ENCODE results near the gene SIK1. TPM values are rescaled to one million over a fixed set of nuclear protein-coding genes. Genes with fewer than 3 reads are reported as not detected.

The SIK1 gene
- total RNA-seq, 1 experiment from 2014 or later: 1.2 TPM

GRCh38 chr21:43368685-43369084, 58.2 kb downstream of the SIK1 start:
- no peak for DNase-seq
- H3K27ac ChIP-seq: no peak overlapping the region
- H3K9me3 ChIP-seq (replicated peaks): no peaks in the 10 kb centered on the region
- peaks cover 7% of the 10 kb centered on the region; the same call in 1 of the 2 replicates for H3K27me3 ChIP-seq
- peaks cover 20% of the 10 kb centered on the region for H3K4me1 ChIP-seq
- H3K36me3 ChIP-seq: no peaks in the 10 kb centered on the region
- H3K4me3 ChIP-seq: no peak overlapping the region

GRCh38 chr21:43367859-43368258, 59.1 kb downstream of the SIK1 start:
- no peak for DNase-seq
- Histone ChIP-seq H3K4me1 (peaks cover 28% of the 10 kb centered on the region), H3K27ac (no peak overlapping the region), H3K4me3 (no peak overlapping the region), H3K36me3 (no peaks in the 10 kb centered on the region), H3K27me3 (peaks cover 7% of the 10 kb centered on the region; the same call in 1 of the 2 replicates), H3K9me3 (replicated peaks) (no peaks in the 10 kb centered on the region)

DNA sequence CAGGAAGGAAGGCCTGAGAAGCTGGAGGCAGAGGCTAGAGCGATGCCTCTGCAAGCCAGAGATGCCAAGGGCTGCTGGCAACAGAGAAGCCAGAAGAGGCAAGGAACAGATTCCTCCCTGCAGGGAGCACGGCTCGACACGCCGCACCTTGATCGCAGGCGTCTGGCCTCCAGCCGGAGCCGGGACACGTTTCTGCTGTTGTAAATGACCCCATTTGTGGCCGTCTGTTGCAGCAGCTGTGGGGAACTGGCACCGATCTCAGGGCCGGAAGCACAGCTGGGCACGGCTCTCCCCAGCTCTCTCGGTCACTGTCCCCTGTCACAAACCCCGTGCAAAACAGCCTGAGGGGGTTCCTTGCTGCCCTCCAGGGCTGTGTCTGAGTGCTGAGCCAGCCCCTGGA, 59.6 kb downstream of the SIK1 start:
- Histone ChIP-seq H3K4me1 (peaks cover 32% of the 10 kb centered on the region), H3K27me3 (peaks cover 7% of the 10 kb centered on the region; the same call in 1 of the 2 replicates), H3K9me3 (replicated peaks) (no peaks in the 10 kb centered on the region), H3K36me3 (no peaks in the 10 kb centered on the region), H3K27ac (no peak overlapping the region), H3K4me3 (peak overlapping the region; percentile 8; the same call in 1 of the 2 replicates)
- peak; percentile 69 to 76 for DNase-seq

GRCh38 chr21:43366656-43367055, 60.3 kb downstream of the SIK1 start:
- Histone ChIP-seq H3K4me3 (no peak overlapping the region), H3K4me1 (peaks cover 32% of the 10 kb centered on the region), H3K36me3 (no peaks in the 10 kb centered on the region), H3K27ac (no peak overlapping the region), H3K9me3 (replicated peaks) (no peaks in the 10 kb centered on the region), H3K27me3 (peaks cover 7% of the 10 kb centered on the region; the same call in 1 of the 2 replicates)
- DNase-seq: no peak

- Histone ChIP-seq H3K9me3 (replicated peaks) (no peaks in the 10 kb centered on the region), H3K27me3 (peaks cover 7% of the 10 kb centered on the region; the same call in 1 of the 2 replicates), H3K36me3 (no peaks in the 10 kb centered on the region), H3K4me1 (peaks cover 34% of the 10 kb centered on the region), H3K27ac (no peak overlapping the region), H3K4me3 (no peak overlapping the region)
- no peak for DNase-seq
These were observed 61.1 kb downstream of the SIK1 start for GRCh38 chr21:43365611-43366426.

DNA sequence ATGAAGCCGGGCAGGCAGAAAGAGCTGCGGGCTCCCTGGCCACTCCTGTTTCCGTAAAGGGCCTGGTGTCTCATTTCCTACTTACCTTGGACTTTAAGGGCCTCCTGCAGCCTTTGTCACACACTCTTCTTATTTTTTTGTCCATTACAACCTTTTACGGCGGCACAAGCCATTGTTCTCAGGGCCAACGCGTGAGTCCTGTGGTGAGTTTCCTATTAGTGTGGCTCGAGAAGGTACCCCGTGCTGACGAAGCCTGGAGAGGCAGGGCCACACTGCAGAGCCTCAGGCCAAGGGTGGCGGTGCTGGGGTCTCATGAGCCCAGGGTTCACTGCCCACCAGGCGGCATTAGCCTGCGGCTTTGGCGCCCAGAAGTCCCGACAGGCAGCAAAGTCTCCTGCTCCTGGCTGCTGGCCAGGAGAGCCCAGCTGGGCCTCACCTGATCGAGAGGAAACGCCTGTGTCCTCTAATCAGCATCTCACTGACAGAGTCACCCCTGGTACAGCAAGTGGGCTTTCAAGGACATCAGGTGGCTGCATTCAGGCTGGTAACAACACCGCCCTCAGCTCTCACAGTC, 62.0 kb downstream of the SIK1 start:
- no peaks in the 10 kb centered on the region for H3K27me3 ChIP-seq
- no peak for DNase-seq
- peaks cover 36% of the 10 kb centered on the region for H3K4me1 ChIP-seq

More for the DNA sequence above, 62.0 kb downstream of the SIK1 start:
- Histone ChIP-seq H3K9me3 (replicated peaks) (no peaks in the 10 kb centered on the region), H3K4me3 (no peak overlapping the region), H3K27ac (no peak overlapping the region), H3K36me3 (no peaks in the 10 kb centered on the region)

Other genes with a start within 250 kb of the SIK1 start
- 2.0 and 2.1 TPM in 2 replicates for gene HSF2BP, start 232.4 kb upstream of the SIK1 start, total RNA-seq (2014; rRNA removed; shearing (Covaris generic))
- gene RRP1B, start 232.4 kb upstream of the SIK1 start, total RNA-seq (2014; rRNA removed; shearing (Covaris generic)): 80.8 and 82.8 TPM in 2 replicates